SK-N-DZ (cell line): ENCODE data around the gene RREB1.

ENCODE experiments used
- DNase-seq: peaks from one replicate; pipeline ENCODE4 v3.0.0-alpha.2; 2015; ENCODE audit warnings: low spot score
- small RNA-seq, 2 experiments: library from RNA; depleted of rRNA; stranded (forward); fragments of <200 nt; gene quantifications; one replicate each; pipeline ENCODE3, GENCODE V24; 2014

The RREB1 gene

DNA sequence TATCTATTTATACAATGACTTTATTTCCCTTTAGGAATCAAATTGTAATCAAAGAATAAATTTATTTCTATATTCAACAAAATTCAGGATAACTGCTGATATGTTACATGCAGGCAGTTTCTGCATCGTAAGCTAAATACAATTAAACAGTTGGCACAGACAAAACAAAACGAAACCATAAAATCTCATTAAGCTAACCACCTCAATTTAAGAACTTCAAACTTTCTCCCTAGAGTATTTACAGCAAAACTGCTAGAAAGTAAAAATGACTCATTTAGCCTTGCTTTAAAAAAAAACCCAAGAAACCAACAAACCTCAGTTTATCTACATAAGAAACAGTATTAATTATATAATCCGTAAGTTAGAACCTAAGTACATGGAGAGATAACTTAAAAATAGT lies 188.2 kb downstream of the RREB1 start:
- DNase-seq = no peak

DNA sequence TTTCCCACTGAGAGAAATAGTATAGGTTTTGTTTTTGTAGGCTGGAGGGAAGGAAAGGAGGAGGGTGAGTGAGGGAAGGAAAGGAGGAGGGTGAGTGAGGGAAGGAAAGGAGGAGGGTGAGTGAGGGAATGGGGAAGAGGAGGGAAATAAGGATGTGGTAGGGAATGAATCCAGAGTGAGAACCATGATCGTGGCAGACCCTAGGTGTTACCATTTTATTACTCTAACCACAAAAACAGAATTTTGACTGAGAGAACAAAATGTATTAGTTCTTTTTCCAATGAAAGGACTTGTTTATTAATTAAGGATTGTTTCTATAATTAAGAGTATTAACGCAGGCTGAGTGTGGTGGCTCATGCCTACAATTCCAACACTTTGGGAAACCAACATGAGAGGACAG lies 188.8 kb downstream of the RREB1 start:
- DNase-seq = no peak

- no peak for DNase-seq
These were observed 190.4 kb downstream of the RREB1 start for GRCh38 chr6:7298113-7298512.

DNA sequence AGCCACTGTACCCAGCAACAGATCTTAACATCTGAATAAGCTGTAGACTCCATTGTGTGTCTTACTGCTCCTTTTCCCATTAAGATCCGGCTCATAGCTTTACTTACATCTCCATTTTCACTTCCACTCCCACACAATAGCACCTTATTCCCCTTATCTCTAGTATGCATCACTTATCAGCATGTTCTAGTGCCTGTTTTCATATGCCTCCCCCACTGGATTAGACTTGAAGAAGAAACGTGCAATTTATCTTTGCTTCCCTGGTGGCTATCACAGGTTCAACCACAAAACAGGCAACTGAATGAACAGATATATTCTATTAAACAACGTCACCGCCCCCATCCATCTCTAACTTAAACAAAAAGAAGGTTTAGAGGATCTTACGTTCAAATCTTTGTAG lies 193.2 kb downstream of the RREB1 start:
- no peak for DNase-seq

Small RNA genes within 50 kb of the gene (small RNA-seq; reads per million reads assigned to genes)
- 0 reads per million in 2 experiments for gene RF00019
